ENCODE results near the gene CAB39. TPM values are rescaled to one million over a fixed set of nuclear protein-coding genes. Genes with fewer than 3 reads are reported as not detected.
A peak's percentile ranks its signal among the peaks of the same experiment; 100 is the strongest.

Gene CAB39
- polyA plus RNA-seq, 6 donors from 2014 or later = 28.6 to 53.0 (median 43.6) TPM

DNA sequence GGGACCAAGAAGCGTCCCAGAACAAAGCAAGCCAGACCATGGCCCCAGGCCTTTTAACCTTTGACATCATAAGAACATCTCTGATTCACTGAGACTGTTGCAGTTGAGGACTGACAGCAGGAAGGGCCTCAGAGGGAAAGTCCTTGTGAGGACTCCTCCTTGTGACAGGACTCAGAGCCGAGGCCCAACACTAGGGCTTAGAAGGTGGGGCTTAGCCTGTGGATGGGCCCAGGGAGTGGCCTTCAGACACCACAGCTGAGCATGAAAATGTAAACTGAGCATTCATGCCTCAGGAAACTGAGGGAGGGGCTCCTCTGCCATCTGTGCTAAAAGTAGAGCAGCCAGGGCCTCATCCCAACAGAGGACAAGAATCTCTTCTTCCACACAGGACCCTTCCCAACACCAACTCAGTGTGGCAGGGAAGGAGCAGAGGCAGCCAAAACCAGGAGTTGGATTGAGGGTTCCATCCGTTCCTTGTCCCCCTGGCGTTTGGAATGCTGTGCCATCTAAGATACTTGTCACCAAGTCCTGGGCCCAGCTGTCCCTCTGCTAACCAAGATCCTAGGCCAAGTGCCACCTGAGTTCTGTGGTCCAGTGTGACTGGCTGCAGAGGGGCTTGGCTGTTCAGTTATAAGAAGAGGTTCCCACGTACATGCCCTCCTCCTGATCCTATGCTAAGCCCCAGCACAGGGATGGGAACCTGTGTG is 37.5 kb upstream of the CAB39 start:
- Mint-ChIP-seq H3K9me3 (peaks cover 2 to 14% (median 5%) of the 10 kb centered on the region in 7 donors), H3K27me3 (peaks cover 0 to 5% (median 0%) of the 10 kb centered on the region in 3 donors), H3K4me1 (peaks cover 0 to 6% (median 3%) of the 10 kb centered on the region in 3 donors), H3K36me3 (peaks cover 0 to 15% of the 10 kb centered on the region in 2 donors), H3K4me3 (no peak overlapping the region), H3K27ac (no peak overlapping the region)
- ATAC-seq (ENCODE audit: low read depth in 2 of 2) (no peak), DNase-seq (no peak)

GRCh38 chr2:230676546-230676945 is 36.1 kb upstream of the CAB39 start:
- Mint-ChIP-seq H3K4me1 (peaks cover 0 to 6% (median 3%) of the 10 kb centered on the region in 3 donors), H3K27me3 (peaks cover 0 to 15% (median 13%) of the 10 kb centered on the region in 3 donors), H3K9me3 (peaks cover 2 to 15% (median 5%) of the 10 kb centered on the region in 7 donors), H3K27ac (no peak overlapping the region), H3K36me3 (peaks cover 0 to 15% of the 10 kb centered on the region in 2 donors), H3K4me3 (no peak overlapping the region)
- ATAC-seq (ENCODE audit: low read depth in 2 of 2) (no peak), DNase-seq (no peak)

DNA sequence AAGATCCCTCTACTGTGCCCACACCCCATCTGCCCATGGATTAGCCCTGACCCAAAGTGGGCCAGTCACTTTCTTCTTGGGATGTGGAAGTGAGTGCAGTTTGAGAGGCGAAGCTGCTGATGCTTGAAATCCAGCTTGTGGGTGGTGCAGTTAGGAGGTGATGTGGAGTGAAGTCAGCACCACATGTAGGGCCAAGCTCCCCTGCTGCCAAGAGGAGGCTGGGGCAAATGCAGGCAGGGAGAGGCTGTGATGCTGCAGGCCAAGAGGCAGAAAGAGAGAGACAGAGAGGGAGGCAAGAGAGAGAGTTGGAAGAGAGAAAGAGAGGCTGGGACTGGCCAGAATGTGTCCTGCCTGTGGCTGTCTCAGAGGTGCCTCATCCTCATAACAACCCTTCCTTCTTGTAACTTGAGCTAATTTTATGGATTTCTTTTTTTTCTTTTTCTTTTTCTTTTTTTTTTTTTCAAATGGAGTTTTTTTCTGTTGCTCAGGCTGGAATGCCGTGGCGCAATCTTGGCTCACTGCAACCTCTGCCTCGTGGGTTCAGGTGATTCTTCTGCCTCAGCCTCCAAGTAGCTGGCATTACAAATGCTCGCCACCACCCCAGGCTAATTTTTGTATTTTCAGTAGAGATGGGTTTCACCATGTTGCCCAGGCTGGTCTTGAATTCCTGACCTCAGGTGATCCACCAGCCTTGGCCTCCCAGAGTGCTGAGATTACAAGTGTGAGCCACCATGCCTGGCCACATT is 35.3 kb upstream of the CAB39 start:
- H3K4me1 Mint-ChIP-seq = peaks cover 0 to 6% (median 3%) of the 10 kb centered on the region in 3 donors
- ATAC-seq (ENCODE audit: low read depth in 2 of 2) = no peak
- peaks cover 0 to 15% (median 13%) of the 10 kb centered on the region in 3 donors for H3K27me3 Mint-ChIP-seq
- no peak for DNase-seq
- peaks cover 3 to 19% of the 10 kb centered on the region in 2 donors for H3K36me3 Mint-ChIP-seq
- H3K27ac Mint-ChIP-seq = peak overlapping the region in 1 of 6 donors; percentile 96
- peaks cover 2 to 15% (median 5%) of the 10 kb centered on the region in 7 donors for H3K9me3 Mint-ChIP-seq
- peak overlapping the region in 1 of 8 donors; percentile 47 for H3K4me3 Mint-ChIP-seq

DNA sequence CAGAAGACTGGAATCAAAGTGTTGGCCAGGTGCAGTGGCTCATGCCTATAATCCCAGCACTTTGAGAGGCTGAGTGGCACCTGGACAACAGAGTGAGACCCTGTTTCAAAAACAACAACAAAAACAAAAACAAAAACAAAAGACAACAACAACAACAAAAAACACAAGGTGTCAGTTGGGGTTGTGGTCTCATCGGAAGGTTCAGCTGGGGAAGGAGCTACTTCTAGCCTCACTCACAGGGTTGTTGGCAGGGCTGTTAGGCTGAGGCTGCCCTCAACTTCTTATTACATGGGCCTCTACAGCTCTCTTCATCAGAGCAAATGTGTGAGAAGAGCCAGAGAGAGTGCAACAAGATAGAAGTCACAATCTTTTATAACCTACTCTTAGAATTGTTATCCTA is 34.6 kb upstream of the CAB39 start:
- H3K4me3 Mint-ChIP-seq = no peak overlapping the region

DNA sequence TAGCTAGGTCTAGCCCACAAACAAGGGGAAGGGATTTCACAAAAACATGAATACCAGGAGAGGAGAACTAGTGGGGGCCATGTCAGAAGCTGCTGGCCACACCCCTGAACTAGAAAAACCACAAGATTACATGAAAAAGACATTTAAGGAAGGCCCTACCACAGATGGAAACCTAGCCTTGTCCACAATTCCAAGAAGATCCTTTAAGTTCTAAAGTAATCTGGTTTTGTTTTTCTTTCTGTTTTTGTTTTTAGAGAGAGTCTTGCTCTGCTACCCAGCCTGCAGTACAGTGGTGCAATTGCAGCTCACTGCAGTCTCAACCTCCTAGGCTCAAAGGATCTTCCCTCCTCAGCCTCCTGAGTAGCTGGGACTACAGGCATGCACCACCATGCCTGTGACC is 34.2 kb upstream of the CAB39 start:
- H3K9me3 Mint-ChIP-seq = peaks cover 2 to 15% (median 5%) of the 10 kb centered on the region in 7 donors
- peaks cover 5 to 25% of the 10 kb centered on the region in 2 donors for H3K36me3 Mint-ChIP-seq
- no peak overlapping the region for H3K27ac Mint-ChIP-seq
- DNase-seq (no peak), ATAC-seq (ENCODE audit: low read depth in 2 of 2) (no peak)
- H3K27me3 Mint-ChIP-seq = peaks cover 0 to 15% (median 13%) of the 10 kb centered on the region in 3 donors
- peaks cover 0 to 6% (median 3%) of the 10 kb centered on the region in 3 donors for H3K4me1 Mint-ChIP-seq
- no peak overlapping the region for H3K4me3 Mint-ChIP-seq

More for the DNA sequence above, 34.6 kb upstream of the CAB39 start:
- Mint-ChIP-seq H3K27ac (peak overlapping the region in 1 of 6 donors; percentile 58), H3K9me3 (peaks cover 2 to 15% (median 5%) of the 10 kb centered on the region in 7 donors), H3K27me3 (peaks cover 0 to 15% (median 13%) of the 10 kb centered on the region in 3 donors), H3K36me3 (peaks cover 5 to 25% of the 10 kb centered on the region in 2 donors), H3K4me1 (peaks cover 0 to 6% (median 3%) of the 10 kb centered on the region in 3 donors)
- DNase-seq = no peak
- no peak for ATAC-seq (ENCODE audit: low read depth in 2 of 2)

- DNase-seq (no peak), ATAC-seq (ENCODE audit: low read depth in 2 of 2) (no peak)
- Mint-ChIP-seq H3K4me1 (peaks cover 0 to 6% (median 3%) of the 10 kb centered on the region in 3 donors), H3K9me3 (peaks cover 2 to 15% (median 5%) of the 10 kb centered on the region in 7 donors), H3K27me3 (peaks cover 0 to 22% (median 13%) of the 10 kb centered on the region in 3 donors), H3K27ac (no peak overlapping the region), H3K36me3 (peaks cover 5 to 25% of the 10 kb centered on the region in 2 donors), H3K4me3 (no peak overlapping the region)
Measured at GRCh38 chr2:230680463-230681170, 32.0 kb upstream of the CAB39 start.

- Mint-ChIP-seq H3K27me3 (peaks cover 0 to 22% (median 13%) of the 10 kb centered on the region in 3 donors), H3K27ac (no peak overlapping the region), H3K4me1 (peaks cover 0 to 6% (median 3%) of the 10 kb centered on the region in 3 donors), H3K9me3 (peaks cover 2 to 15% (median 5%) of the 10 kb centered on the region in 7 donors), H3K36me3 (peaks cover 5 to 25% of the 10 kb centered on the region in 2 donors), H3K4me3 (no peak overlapping the region)
- DNase-seq = no peak
- no peak for ATAC-seq (ENCODE audit: low read depth in 2 of 2)
Measured at GRCh38 chr2:230681171-230681545, 31.5 kb upstream of the CAB39 start.

DNA sequence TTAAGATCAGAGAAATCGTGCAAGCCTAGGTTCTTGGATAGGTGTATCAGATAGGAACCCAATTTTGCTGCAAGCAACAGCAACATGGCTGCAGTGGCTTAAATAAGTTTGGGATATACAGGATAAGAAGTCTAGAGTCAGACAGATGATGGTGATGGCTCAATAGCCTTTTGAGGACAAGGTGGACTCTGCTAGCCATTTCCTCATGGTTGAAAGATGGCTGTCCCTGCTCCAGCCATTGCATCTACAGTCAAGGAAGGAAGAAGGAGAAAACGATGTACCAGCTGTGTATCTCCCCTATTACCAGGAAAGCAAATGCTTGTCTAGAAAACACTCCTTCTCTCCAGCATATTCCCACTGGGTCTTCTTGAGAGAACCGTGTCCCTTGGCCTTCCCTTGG is 30.1 kb upstream of the CAB39 start:
- Mint-ChIP-seq H3K27me3 (peaks cover 4 to 16% (median 13%) of the 10 kb centered on the region in 3 donors), H3K27ac (peak overlapping the region in 1 of 6 donors; percentile 73), H3K9me3 (peaks cover 0 to 14% (median 5%) of the 10 kb centered on the region in 7 donors), H3K4me1 (no peaks in the 10 kb centered on the region), H3K4me3 (no peak overlapping the region), H3K36me3 (peaks cover 5 to 18% of the 10 kb centered on the region in 2 donors)
- ATAC-seq (ENCODE audit: low read depth in 2 of 2) (no peak), DNase-seq (no peak)

DNA sequence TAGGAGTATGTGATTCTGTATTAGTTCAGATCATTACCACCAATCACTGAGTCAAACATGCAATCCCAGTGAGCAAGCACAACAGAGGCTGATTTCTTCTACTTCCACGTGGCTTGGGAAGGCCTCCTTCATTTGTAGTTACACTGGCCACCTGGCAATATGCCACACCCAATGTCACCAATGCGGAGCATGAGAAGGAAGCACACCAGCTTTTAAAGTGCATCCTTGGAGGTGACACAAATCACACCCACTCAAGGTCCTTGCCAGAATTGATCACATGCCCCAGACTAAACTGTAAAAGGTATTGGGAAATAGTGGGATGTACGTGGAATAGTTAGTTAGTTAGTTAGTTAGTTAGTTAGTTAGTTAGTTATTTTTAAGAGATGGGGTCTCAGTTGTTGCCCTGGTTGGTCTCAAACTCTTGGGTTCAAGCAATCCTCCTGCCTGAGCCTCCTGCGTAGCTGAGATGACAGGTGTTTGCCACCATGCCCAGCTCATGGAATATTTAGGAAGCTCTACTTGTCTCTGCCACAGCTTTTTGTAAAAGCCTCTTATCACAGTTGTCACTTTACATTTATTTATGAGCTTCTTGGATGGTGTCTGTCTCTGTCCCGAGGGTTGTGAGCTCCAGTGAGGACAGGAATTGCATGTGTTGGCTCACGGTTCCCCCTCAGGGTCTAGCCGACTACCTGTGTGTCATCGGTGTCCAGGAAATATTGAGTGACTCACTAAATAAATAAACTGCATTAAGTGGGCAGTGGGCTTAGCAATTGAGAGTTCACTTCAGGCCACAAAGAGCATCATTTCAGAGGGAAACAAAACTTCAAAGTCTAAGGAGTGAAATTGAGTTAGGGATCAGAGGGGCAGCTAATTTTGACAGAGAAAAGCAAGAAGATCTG is 28.1 kb upstream of the CAB39 start:
- Mint-ChIP-seq H3K36me3 (peaks cover 5 to 10% of the 10 kb centered on the region in 2 donors), H3K27ac (peak overlapping the region in 2 of 6 donors; percentile 6 to 33), H3K4me1 (no peaks in the 10 kb centered on the region), H3K9me3 (peaks cover 0 to 4% (median 0%) of the 10 kb centered on the region in 7 donors), H3K4me3 (no peak overlapping the region), H3K27me3 (peaks cover 4 to 16% (median 13%) of the 10 kb centered on the region in 3 donors)
- no peak for DNase-seq
- ATAC-seq (ENCODE audit: low read depth in 2 of 2) = no peak

- ATAC-seq (ENCODE audit: low read depth in 2 of 2) (no peak), DNase-seq (no peak)
- Mint-ChIP-seq H3K4me3 (peak overlapping the region in 1 of 8 donors; percentile 35), H3K9me3 (peaks cover 0 to 4% (median 0%) of the 10 kb centered on the region in 7 donors), H3K4me1 (no peaks in the 10 kb centered on the region), H3K27me3 (peaks cover 4 to 16% (median 13%) of the 10 kb centered on the region in 3 donors), H3K27ac (peak overlapping the region in 1 of 6 donors; percentile 33), H3K36me3 (peaks cover 5 to 10% of the 10 kb centered on the region in 2 donors)
Measured at GRCh38 chr2:230685178-230685577, 27.5 kb upstream of the CAB39 start.

DNA sequence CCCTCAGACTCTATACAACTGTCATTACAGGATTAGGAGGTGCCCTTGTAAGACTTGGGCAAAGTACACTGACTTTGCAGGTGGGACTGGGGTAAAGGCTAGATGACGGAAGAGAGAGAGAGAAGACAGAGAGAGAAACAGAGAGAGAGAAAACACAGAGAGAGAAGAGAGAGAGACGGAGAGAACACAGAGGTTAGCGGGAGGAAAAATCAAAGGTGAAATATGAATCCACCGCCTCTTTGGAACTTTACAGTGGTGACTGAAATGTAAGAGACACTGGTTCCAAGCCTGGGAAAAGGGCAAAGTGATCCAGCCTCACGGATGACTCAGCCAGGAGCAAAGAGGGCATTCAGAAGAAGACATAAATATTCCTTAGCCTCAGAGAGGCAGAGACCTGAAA is 25.1 kb upstream of the CAB39 start:
- Mint-ChIP-seq H3K36me3 (peaks cover under 1 to 4% of the 10 kb centered on the region in 2 donors), H3K9me3 (no peaks in the 10 kb centered on the region), H3K27ac (peak overlapping the region in 1 of 6 donors; percentile 6), H3K4me1 (no peaks in the 10 kb centered on the region), H3K27me3 (peaks cover 0 to 6% (median 4%) of the 10 kb centered on the region in 3 donors), H3K4me3 (no peak overlapping the region)
- DNase-seq (no peak), ATAC-seq (ENCODE audit: low read depth in 2 of 2) (no peak)

DNA sequence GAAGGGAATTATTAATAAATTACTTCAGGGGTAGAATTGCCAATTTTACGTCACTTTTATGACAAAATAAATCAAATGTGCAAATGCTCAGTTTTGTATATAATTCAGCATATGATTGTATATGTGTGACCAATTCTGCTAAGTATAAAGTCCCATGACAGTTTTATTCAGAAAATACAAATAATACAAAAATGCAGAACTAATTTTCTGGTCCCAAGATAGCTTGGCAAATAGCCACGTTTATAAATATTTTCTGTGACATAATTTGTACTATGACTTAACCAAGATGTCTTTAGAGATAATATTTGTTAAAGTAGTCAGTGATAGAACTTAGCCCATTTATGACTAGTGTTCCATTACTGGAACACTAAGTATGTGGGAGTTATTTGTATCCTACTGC is 24.2 kb upstream of the CAB39 start:
- H3K27ac Mint-ChIP-seq = no peak overlapping the region
- H3K9me3 Mint-ChIP-seq = no peaks in the 10 kb centered on the region
- ATAC-seq (ENCODE audit: low read depth in 2 of 2) (no peak), DNase-seq (no peak)
- peaks cover 0 to 6% (median 4%) of the 10 kb centered on the region in 3 donors for H3K27me3 Mint-ChIP-seq
- H3K36me3 Mint-ChIP-seq = no peaks in the 10 kb centered on the region
- H3K4me1 Mint-ChIP-seq = no peaks in the 10 kb centered on the region
- H3K4me3 Mint-ChIP-seq = no peak overlapping the region

Data from naive B cell (primary cell).